Fibroblast of the conjunctiva (primary cell): ENCODE measurements around the gene MET.
A peak's percentile ranks its signal among the peaks of the same experiment; 100 is the strongest.
"Not testable (repeated sequence)": the region's sequence is repeated elsewhere in the genome, so short reads cannot be mapped to it uniquely, and the experiment has no call there.

Experiments used
- DNase-seq: peaks from one replicate; pipeline ENCODE4 v3.0.0-alpha.2; 2010; ENCODE audit warnings: low read depth

Gene MET

GRCh38 chr7:116671681-116672595 is at the start of gene MET:
TSS of gene MET (plus strand) at chr7:116672196. CDS start at chr7:116699085, 26,889 bp downstream.
- DNase-seq: peak; percentile 44

GRCh38 chr7:116626886-116627285 is 45.1 kb upstream of the MET start:
- no peak for DNase-seq

- DNase-seq: no peak
These were observed 42.9 kb upstream of the MET start for GRCh38 chr7:116629051-116629463.

- DNase-seq: no peak
These were observed 41.6 kb upstream of the MET start for GRCh38 chr7:116630357-116630756.

- peak; percentile 60 for DNase-seq
These were observed 40.9 kb upstream of the MET start for GRCh38 chr7:116630932-116631671.

GRCh38 chr7:116631676-116632075 is 40.3 kb upstream of the MET start:
- no peak for DNase-seq

GRCh38 chr7:116632384-116632783 is 39.6 kb upstream of the MET start:
- no peak for DNase-seq

- peak; percentile 28 for DNase-seq
These were observed 38.6 kb upstream of the MET start for GRCh38 chr7:116633131-116633988.

- no peak for DNase-seq
These were observed 35.0 kb upstream of the MET start for GRCh38 chr7:116636997-116637396.

GRCh38 chr7:116638592-116638991 is 33.4 kb upstream of the MET start:
- not testable (repeated sequence) for DNase-seq

- DNase-seq: no peak
These were observed 30.3 kb upstream of the MET start for GRCh38 chr7:116641551-116642153.

GRCh38 chr7:116643148-116643547 is 28.8 kb upstream of the MET start:
- not testable (repeated sequence) for DNase-seq

- no peak for DNase-seq
These were observed 27.4 kb upstream of the MET start for GRCh38 chr7:116644628-116645027.

GRCh38 chr7:116647290-116647689 is 24.7 kb upstream of the MET start:
- no peak for DNase-seq

- no peak for DNase-seq
These were observed 24.1 kb upstream of the MET start for GRCh38 chr7:116647861-116648260.

GRCh38 chr7:116650436-116650835 is 21.6 kb upstream of the MET start:
- no peak for DNase-seq

GRCh38 chr7:116652793-116653192 is 19.2 kb upstream of the MET start:
- no peak for DNase-seq

GRCh38 chr7:116653204-116653603 is 18.8 kb upstream of the MET start:
- DNase-seq: no peak

GRCh38 chr7:116653646-116654045 is 18.4 kb upstream of the MET start:
- no peak for DNase-seq

GRCh38 chr7:116659248-116659647 is 12.7 kb upstream of the MET start:
- DNase-seq: not testable (repeated sequence)

GRCh38 chr7:116661865-116662264 is 10.1 kb upstream of the MET start:
- DNase-seq: no peak

GRCh38 chr7:116663744-116664143 is 8.3 kb upstream of the MET start:
- no peak for DNase-seq
